BJ (cell line): ENCODE measurements around the gene KAT6B. TPM values are rescaled to one million over a fixed set of nuclear protein-coding genes. Genes with fewer than 3 reads are reported as not detected.

Source experiments
- CTCF ChIA-PET: fragments of 350-600 bp; formaldehyde crosslinking; extraction: SDS; loops from one replicate; lab custom pipeline; 2021; ENCODE audit warnings: antibody characterized with exemption, inconsistent platforms; lab: Yijun Ruan, JAX
- POLR2A ChIA-PET: fragments of 300-600 bp; sonication (Branson Sonifier 250); formaldehyde crosslinking; extraction: SDS; loops from one replicate; lab custom pipeline; 2021; ENCODE audit warnings: antibody characterized with exemption; lab: Charles Lee
- DNase-seq: peaks from one replicate; pipeline ENCODE4 v3.0.0-alpha.2; 2011; ENCODE audit warnings: low read depth
- H3K27me3 ChIP-seq: 2 replicates; pipeline ENCODE4 v1.6.0; 2011; ENCODE audit warnings: low read length; ENCODE audit not compliant: control insufficient read depth, insufficient read depth
- H3K36me3 ChIP-seq: 2 replicates; pipeline ENCODE4 v1.5.1; 2011; ENCODE audit warnings: low read length; ENCODE audit not compliant: control insufficient read depth, insufficient read depth
- H3K4me3 ChIP-seq: 2 replicates; pipeline ENCODE4 v1.5.1; 2011; ENCODE audit warnings: low read depth, mild to moderate bottlenecking, control low read depth, low read length
- polyA plus RNA-seq: library from polyadenylated mRNA; depleted of rRNA; stranded (reverse); fragments of >200 nt; gene quantifications from 2 replicates; pipeline ENCODE4 v1.2.3, GENCODE V29; 2011
- TF ChIP-seq, protein P1 (sequence below): IDR thresholded peaks from 2 replicates; pipeline ENCODE4 v1.5.1; 2011; ENCODE audit warnings: low read depth, mild to moderate bottlenecking, control low read depth, inconsistent platforms, low read length, moderate library complexity; ENCODE audit not compliant: insufficient read depth

KAT6B gene
- polyA plus RNA-seq, 1 experiment, result 5.1 TPM

DNA sequence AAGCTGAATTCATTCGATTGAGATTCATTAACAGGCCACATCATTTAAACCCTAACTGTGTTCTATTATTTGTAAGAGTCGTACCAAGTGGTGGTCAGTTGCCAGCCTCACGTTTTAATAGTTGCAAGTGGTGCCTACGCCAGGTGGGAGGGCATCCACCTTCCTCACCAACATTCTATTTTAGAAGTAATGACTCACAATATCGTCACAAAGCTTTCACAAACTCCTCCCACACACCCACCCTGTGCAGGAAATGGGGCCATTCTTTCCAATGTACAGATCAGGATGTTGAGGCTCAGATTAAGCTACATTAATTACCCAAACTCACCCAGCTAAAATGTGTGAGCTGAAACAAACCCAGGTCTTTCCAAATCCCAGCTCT, 207.7 kb downstream of the KAT6B start:
- TF ChIP-seq, protein P1, sequence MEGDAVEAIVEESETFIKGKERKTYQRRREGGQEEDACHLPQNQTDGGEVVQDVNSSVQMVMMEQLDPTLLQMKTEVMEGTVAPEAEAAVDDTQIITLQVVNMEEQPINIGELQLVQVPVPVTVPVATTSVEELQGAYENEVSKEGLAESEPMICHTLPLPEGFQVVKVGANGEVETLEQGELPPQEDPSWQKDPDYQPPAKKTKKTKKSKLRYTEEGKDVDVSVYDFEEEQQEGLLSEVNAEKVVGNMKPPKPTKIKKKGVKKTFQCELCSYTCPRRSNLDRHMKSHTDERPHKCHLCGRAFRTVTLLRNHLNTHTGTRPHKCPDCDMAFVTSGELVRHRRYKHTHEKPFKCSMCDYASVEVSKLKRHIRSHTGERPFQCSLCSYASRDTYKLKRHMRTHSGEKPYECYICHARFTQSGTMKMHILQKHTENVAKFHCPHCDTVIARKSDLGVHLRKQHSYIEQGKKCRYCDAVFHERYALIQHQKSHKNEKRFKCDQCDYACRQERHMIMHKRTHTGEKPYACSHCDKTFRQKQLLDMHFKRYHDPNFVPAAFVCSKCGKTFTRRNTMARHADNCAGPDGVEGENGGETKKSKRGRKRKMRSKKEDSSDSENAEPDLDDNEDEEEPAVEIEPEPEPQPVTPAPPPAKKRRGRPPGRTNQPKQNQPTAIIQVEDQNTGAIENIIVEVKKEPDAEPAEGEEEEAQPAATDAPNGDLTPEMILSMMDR, result no peak
- Histone ChIP-seq H3K36me3 (peaks cover 12% of the 10 kb centered on the region), H3K27me3 (no peaks in the 10 kb centered on the region), H3K4me3 (no peak overlapping the region)
- ChIA-PET POLR2A (no interaction called here), CTCF (interaction anchor here (1.4 kb wide), 1 partner anchor 11 kb away, joined by 4 read pairs; no protein-coding TSS in a partner anchor)
- no peak for DNase-seq

DNA sequence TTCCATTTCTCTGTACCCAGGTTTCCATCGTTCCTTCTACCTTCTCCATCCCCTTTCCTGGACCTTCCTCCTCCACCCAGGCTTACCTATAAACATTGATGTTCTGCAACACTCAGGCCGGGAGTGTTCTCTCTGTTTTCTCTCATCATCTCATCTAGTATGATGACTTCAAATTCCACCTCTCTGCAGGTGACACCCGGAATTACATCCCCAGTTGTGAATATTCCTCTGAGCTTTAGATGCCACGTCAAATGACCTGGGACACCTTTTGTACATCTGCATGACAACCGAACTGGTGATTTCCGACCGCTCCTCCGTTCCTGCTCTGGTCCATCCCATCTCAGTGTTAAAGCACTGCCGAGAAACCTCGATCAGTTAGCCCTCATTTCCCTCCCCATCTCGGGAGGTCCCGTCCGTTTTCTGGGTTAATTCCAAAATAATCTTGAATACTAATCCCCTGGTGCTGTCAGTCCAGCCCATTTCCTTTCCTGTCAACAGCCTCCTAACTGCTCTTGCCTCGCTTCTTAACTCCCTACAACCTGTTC, 208.4 kb downstream of the KAT6B start:
- no peaks in the 10 kb centered on the region for H3K27me3 ChIP-seq
- H3K4me3 ChIP-seq, result no peak overlapping the region
- no peak for DNase-seq
- POLR2A ChIA-PET, result no interaction called here
- H3K36me3 ChIP-seq, result peaks cover 7% of the 10 kb centered on the region
- TF ChIP-seq, protein P1, result no peak
- CTCF ChIA-PET, result interaction anchor here (0.6 to 1.4 kb wide), 2 partner anchors 11 to 90 kb away, joined by 3 to 4 read pairs; no protein-coding TSS in a partner anchor

DNA sequence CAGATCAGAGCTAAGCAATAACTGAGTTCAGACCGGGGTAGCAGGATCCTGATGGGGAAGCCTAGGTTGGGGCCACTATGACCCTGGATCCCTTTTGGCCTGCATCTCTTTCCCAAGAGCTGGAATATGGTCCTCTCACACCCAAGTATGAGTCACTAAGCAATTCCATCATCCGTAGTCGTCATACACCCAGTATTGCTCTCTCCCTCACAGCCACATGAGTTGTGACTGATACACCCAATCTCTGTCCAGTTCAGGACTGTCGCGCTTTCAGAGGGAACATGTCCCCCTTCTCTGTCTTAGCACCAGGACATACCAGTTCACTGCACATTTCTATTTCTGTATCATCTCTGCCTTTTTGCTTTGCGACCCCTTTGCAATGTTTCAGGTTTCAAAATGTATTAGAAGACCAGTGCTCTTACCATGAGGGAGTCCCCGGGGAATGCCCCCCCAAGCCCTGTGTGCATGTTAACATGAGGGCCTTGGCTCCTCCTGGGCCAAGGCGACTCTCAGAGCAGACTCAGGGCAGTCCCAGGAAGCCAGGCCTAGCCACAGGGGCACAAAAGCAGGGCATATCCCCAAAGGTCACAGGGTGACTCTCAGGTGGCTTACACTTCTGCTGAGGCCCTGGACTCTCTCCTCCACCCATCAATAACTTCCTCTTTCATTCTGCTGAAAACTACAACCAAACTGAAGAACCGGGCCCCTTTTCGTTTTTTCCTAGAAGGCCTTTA, 209.7 kb downstream of the KAT6B start:
- TF ChIP-seq, protein P1, result no peak
- Histone ChIP-seq H3K4me3 (no peak overlapping the region), H3K36me3 (no peaks in the 10 kb centered on the region), H3K27me3 (no peaks in the 10 kb centered on the region)
- no peak for DNase-seq
- ChIA-PET POLR2A (no interaction called here), CTCF (no interaction called here)

DNA sequence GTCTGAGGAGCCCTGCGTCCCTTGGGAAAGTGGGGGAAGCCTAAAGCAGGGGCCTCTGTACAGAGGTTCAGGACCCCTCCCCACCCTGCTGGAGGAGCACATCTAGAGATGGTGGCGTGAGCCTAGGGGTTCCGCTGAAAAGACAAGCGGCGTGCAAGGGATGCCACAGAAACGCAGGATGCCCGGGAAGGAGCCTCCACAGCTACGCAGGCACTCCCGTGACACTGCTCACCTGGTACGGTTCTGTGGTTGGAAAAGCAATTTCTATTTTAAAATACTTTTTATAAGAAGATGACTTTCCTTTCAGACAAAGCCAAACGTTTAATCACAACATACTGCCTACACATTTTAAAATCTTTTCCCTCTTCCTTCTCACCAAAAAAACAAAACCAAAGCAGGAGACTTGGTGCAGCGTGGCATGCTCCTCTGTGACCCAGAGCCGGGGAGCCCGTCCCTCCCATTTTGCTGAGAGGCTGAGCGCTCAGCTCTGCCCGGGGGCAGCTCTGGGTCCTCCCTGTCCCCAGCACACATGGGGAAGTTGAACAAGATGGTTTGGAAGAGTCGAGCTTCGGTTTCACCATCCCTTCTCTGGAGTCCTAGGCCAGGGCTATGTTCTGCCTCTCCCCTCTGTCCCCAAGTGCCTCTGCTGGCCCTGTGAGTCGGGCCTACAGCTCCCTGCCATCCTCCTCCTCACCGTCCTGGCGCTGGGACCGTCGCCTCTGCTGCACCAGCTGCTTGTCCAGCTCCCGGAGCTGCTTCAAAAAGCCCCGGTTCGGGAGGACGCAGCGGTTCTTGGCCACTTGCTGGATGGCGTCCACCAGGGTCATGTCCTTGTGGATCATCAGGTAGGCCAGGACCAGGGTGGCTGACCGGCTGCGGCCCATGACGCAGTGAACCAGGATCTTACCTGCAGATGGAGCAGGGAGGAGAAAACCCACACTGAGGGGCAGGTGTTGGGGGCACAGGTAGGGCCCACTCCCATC, 211.1 kb downstream of the KAT6B start:
- CTCF ChIA-PET, result interaction anchor here (0.7 to 1.0 kb wide), 2 partner anchors 198 to 761 kb away, joined by 4 read pairs; partner anchors contain the start of gene COMTD1
- POLR2A ChIA-PET, result no interaction called here
- Histone ChIP-seq H3K4me3 (no peak overlapping the region), H3K27me3 (no peaks in the 10 kb centered on the region), H3K36me3 (no peaks in the 10 kb centered on the region)
- TF ChIP-seq, protein P1, result no peak
- no peak for DNase-seq

DNA sequence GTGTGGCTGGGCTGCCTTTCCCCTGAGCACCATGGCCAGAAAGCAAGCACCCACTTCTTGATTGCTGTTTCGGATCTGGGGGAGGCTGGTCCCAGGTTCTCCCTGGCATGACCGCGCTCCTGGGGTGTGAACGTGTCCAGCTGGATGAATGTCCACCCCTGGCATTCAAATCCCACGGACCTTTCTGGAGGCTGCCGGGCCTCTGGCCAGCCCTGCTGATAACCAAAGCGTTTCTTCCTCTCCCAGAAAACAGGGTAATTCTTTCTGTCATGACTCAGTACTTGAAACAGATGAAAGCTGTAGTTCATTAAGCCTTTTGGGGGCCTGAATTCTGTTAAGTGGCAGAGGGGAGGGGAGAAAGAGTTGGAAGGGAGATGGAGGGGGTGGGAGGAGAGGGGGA, 211.9 kb downstream of the KAT6B start:
- no peaks in the 10 kb centered on the region for H3K36me3 ChIP-seq
- no peaks in the 10 kb centered on the region for H3K27me3 ChIP-seq
- no peak overlapping the region for H3K4me3 ChIP-seq
- DNase-seq, result no peak
- ChIA-PET POLR2A (no interaction called here), CTCF (interaction anchor here (0.6 to 1.8 kb wide), 2 partner anchors 8 to 11 kb away, joined by 3 to 6 read pairs; no protein-coding TSS in a partner anchor)
- TF ChIP-seq, protein P1, result no peak
